ENCODE data around the gene ZNF500.

The ZNF500 gene

DNA sequence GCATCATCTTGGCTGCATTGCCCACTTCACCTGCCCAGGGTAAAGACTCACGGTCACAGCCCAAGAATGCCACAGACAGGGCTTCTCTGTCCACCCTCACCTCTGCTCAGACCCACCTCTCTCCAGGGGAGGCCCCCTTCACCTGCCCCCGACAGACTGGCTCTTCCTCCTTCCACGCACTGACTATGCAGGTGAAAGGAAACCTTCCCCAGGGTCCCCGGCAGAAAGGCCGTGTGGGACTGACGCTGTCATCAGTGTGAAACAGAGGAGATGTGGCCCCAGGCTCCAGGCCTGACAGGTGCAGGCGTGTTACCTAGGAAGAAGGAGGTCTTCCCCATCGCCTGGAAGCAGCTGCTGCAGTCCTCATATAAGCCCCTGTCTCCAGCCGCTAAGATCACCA, 44.8 kb upstream of the ZNF500 start:
- TF ChIP-seq, protein P1, sequence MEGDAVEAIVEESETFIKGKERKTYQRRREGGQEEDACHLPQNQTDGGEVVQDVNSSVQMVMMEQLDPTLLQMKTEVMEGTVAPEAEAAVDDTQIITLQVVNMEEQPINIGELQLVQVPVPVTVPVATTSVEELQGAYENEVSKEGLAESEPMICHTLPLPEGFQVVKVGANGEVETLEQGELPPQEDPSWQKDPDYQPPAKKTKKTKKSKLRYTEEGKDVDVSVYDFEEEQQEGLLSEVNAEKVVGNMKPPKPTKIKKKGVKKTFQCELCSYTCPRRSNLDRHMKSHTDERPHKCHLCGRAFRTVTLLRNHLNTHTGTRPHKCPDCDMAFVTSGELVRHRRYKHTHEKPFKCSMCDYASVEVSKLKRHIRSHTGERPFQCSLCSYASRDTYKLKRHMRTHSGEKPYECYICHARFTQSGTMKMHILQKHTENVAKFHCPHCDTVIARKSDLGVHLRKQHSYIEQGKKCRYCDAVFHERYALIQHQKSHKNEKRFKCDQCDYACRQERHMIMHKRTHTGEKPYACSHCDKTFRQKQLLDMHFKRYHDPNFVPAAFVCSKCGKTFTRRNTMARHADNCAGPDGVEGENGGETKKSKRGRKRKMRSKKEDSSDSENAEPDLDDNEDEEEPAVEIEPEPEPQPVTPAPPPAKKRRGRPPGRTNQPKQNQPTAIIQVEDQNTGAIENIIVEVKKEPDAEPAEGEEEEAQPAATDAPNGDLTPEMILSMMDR (IDR thresholded peaks at IDR 0.05; ENCODE audit: poor library complexity, severe bottlenecking), result no peak
- Histone ChIP-seq H3K27me3 (ENCODE audit: insufficient read depth, poor library complexity, severe bottlenecking) (no peaks in the 10 kb centered on the region), H3K4me3 (ENCODE audit: severe bottlenecking) (no peak overlapping the region), H3K9me3 (ENCODE audit: severe bottlenecking) (no peaks in the 10 kb centered on the region), H3K36me3 (ENCODE audit: low read depth) (peaks cover 63% of the 10 kb centered on the region), H3K4me1 (ENCODE audit: insufficient read depth, poor library complexity, severe bottlenecking) (no peaks in the 10 kb centered on the region), H3K27ac (ENCODE audit: poor library complexity, severe bottlenecking) (no peak overlapping the region)
- no peak for ATAC-seq (ENCODE audit: low read depth)
- DNase-seq (ENCODE audit: low spot score), result no peak

DNA sequence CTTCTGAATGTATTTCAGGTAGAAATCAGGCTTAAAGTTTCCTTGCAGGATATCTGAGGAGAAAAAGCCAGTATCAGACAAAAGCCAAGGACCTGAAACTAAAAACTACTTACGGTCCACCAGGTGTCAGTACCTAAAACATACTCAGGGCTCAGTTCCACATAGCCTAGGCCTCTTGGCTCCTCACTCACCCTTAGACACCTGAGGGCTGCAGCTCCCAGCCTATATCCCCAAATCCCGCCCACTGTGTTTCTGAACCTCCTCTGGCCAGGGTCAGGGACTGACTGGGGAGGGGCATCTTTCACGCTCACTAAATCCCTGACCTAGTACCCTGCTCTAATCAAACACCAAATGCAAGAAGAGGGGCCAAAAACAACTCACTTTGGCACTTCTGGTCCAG, 44.3 kb upstream of the ZNF500 start:
- Histone ChIP-seq H3K9me3 (ENCODE audit: severe bottlenecking) (no peaks in the 10 kb centered on the region), H3K36me3 (ENCODE audit: low read depth) (peaks cover 58% of the 10 kb centered on the region), H3K27me3 (ENCODE audit: insufficient read depth, poor library complexity, severe bottlenecking) (no peaks in the 10 kb centered on the region), H3K27ac (ENCODE audit: poor library complexity, severe bottlenecking) (no peak overlapping the region), H3K4me3 (ENCODE audit: severe bottlenecking) (no peak overlapping the region), H3K4me1 (ENCODE audit: insufficient read depth, poor library complexity, severe bottlenecking) (no peaks in the 10 kb centered on the region)
- DNase-seq (ENCODE audit: low spot score), result no peak
- no peak for ATAC-seq (ENCODE audit: low read depth)
- TF ChIP-seq, protein P1 (IDR thresholded peaks at IDR 0.05; ENCODE audit: poor library complexity, severe bottlenecking), result no peak

DNA sequence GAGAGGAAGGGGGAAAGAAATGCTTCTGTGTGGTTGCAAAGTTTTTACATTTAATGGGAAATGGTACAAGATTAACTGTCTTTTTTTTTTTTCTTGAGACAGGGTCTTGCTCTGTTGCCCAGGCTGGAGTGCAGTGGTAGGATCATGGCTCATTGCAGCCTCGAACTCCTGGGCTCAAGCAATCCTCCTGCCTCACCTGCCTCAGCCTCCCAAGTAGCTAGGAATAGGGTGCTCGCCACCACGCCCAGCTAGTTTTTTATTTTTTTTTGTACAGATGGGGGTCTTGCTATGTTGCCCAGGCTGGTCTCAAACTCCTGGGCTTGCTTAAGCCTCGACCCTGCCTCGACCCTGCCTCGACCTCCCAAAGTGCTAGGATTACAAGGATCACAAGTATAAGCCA, 39.3 kb upstream of the ZNF500 start:
- TF ChIP-seq, protein P1 (IDR thresholded peaks at IDR 0.05; ENCODE audit: poor library complexity, severe bottlenecking), result no peak
- no peak overlapping the region for H3K4me3 ChIP-seq (ENCODE audit: severe bottlenecking)
- no peaks in the 10 kb centered on the region for H3K4me1 ChIP-seq (ENCODE audit: insufficient read depth, poor library complexity, severe bottlenecking)
- ATAC-seq (ENCODE audit: low read depth), result no peak
- H3K27me3 ChIP-seq (ENCODE audit: insufficient read depth, poor library complexity, severe bottlenecking), result no peaks in the 10 kb centered on the region
- H3K9me3 ChIP-seq (ENCODE audit: severe bottlenecking), result no peaks in the 10 kb centered on the region
- DNase-seq (ENCODE audit: low spot score), result no peak
- no peak overlapping the region for H3K27ac ChIP-seq (ENCODE audit: poor library complexity, severe bottlenecking)
- peaks cover 36% of the 10 kb centered on the region for H3K36me3 ChIP-seq (ENCODE audit: low read depth)

DNA sequence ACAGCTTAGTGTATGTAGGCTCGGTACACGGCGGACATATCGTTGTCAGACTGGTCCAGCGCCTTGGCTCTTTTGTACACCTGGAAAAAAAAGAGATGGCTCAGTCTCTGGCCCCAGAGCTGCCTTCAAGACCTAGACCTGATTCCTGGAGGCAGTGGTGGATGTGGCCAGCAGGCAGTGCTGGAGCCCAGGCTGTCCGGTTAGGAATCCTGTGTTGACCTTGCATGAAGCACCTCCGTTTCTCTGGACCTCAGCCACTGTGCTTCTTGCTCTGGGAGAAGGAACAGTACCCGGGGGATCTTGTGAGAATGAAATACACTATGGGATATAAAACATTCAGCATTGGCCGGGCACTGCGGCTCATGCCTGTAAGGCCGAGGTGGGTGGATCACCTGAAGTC, 38.3 kb upstream of the ZNF500 start:
- Histone ChIP-seq H3K27ac (ENCODE audit: poor library complexity, severe bottlenecking) (no peak overlapping the region), H3K36me3 (ENCODE audit: low read depth) (peaks cover 36% of the 10 kb centered on the region), H3K4me3 (ENCODE audit: severe bottlenecking) (no peak overlapping the region), H3K27me3 (ENCODE audit: insufficient read depth, poor library complexity, severe bottlenecking) (no peaks in the 10 kb centered on the region), H3K9me3 (ENCODE audit: severe bottlenecking) (no peaks in the 10 kb centered on the region), H3K4me1 (ENCODE audit: insufficient read depth, poor library complexity, severe bottlenecking) (peaks cover 8% of the 10 kb centered on the region)
- no peak for ATAC-seq (ENCODE audit: low read depth)
- TF ChIP-seq, protein P1 (IDR thresholded peaks at IDR 0.05; ENCODE audit: poor library complexity, severe bottlenecking), result no peak
- no peak for DNase-seq (ENCODE audit: low spot score)

DNA sequence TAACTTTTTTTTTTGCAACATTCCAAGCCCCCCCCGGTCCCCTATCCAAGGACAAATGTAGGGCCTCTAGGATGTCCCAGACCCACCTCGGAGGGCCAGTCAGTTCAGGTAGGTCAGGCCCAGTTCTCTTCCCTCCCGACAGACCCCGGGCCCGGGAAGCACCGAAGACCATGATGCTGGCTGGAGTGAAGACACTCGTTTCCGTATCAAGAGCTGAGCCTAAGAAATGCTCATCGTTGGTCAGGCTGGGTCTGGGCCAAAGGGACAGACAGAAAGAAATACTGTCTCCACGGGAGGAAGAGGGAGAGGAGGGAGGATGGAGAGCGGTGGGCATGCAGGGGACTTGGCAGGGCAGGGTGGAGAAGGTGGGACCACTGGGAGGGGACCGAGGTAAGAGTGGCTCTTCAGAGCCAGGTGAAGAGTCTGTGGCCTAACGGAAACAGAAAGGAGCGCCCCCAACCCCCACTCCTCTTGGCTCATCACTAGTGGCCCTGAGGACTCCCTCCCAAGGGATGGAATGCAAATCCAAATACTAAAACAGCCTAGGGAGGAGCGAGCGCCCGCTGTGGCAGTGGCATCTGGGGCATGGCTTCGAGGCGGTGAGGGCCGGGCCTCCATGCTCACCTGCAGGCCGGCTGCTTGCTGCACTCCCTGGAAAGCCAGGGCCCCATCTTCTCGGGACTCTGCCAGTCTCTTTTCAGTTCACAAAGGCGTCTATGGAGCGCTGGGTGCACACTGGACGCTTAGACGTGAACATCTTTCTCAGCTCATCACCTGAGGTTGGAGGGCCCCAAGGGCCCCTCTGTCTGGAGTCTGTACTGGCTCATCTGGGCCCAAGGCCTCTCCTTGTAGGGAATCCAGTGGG, 37.2 kb upstream of the ZNF500 start:
- TF ChIP-seq, protein P1 (IDR thresholded peaks at IDR 0.05; ENCODE audit: poor library complexity, severe bottlenecking), result no peak
- Histone ChIP-seq H3K27me3 (ENCODE audit: insufficient read depth, poor library complexity, severe bottlenecking) (no peaks in the 10 kb centered on the region), H3K4me3 (ENCODE audit: severe bottlenecking) (no peak overlapping the region), H3K36me3 (ENCODE audit: low read depth) (peaks cover 28% of the 10 kb centered on the region), H3K4me1 (ENCODE audit: insufficient read depth, poor library complexity, severe bottlenecking) (peaks cover 9% of the 10 kb centered on the region), H3K9me3 (ENCODE audit: severe bottlenecking) (no peaks in the 10 kb centered on the region), H3K27ac (ENCODE audit: poor library complexity, severe bottlenecking) (no peak overlapping the region)
- ATAC-seq (ENCODE audit: low read depth), result no peak
- DNase-seq (ENCODE audit: low spot score), result no peak
